ENCODE measurements around the gene C2CD3.

The C2CD3 gene

GRCh38 chr11:74021998-74022397 lies 148.8 kb downstream of the C2CD3 start:
- in situ Hi-C loops (cut with MboI; ENCODE audit: low sequenced_read_pairs): no loop called here

- in situ Hi-C loops (cut with MboI; ENCODE audit: low sequenced_read_pairs): no loop called here
Measured at GRCh38 chr11:74020539-74020938, 150.3 kb downstream of the C2CD3 start.

GRCh38 chr11:74019860-74020259 lies 150.9 kb downstream of the C2CD3 start:
- in situ Hi-C loops (cut with MboI; ENCODE audit: low sequenced_read_pairs): no loop called here

GRCh38 chr11:74019104-74019738 lies 151.6 kb downstream of the C2CD3 start:
- in situ Hi-C loops (cut with MboI; ENCODE audit: low sequenced_read_pairs): no loop called here

GRCh38 chr11:74018331-74019005 lies 152.3 kb downstream of the C2CD3 start:
- in situ Hi-C loops (cut with MboI; ENCODE audit: low sequenced_read_pairs): no loop called here

- in situ Hi-C loops (cut with MboI; ENCODE audit: low sequenced_read_pairs): no loop called here
Measured at GRCh38 chr11:74017631-74018030, 153.2 kb downstream of the C2CD3 start.

- in situ Hi-C loops (cut with MboI; ENCODE audit: low sequenced_read_pairs): no loop called here
Measured at GRCh38 chr11:74015919-74016684, 154.7 kb downstream of the C2CD3 start.

- in situ Hi-C loops (cut with MboI; ENCODE audit: low sequenced_read_pairs): no loop called here
Measured at GRCh38 chr11:74014880-74015279, 155.9 kb downstream of the C2CD3 start.

GRCh38 chr11:74013141-74013540 lies 157.7 kb downstream of the C2CD3 start:
- in situ Hi-C loops (cut with MboI; ENCODE audit: low sequenced_read_pairs): no loop called here

- in situ Hi-C loops (cut with MboI; ENCODE audit: low sequenced_read_pairs): no loop called here
Measured at GRCh38 chr11:74012074-74012809, 158.6 kb downstream of the C2CD3 start.

GRCh38 chr11:74011360-74012073 lies 159.3 kb downstream of the C2CD3 start:
- in situ Hi-C loops (cut with MboI; ENCODE audit: low sequenced_read_pairs): no loop called here

GRCh38 chr11:74010306-74011300 lies 160.2 kb downstream of the C2CD3 start:
- in situ Hi-C loops (cut with MboI; ENCODE audit: low sequenced_read_pairs): no loop called here

GRCh38 chr11:74009675-74010305 lies 161.0 kb downstream of the C2CD3 start:
- in situ Hi-C loops (cut with MboI; ENCODE audit: low sequenced_read_pairs): no loop called here

- in situ Hi-C loops (cut with MboI; ENCODE audit: low sequenced_read_pairs): no loop called here
Measured at GRCh38 chr11:74009230-74009547, 161.6 kb downstream of the C2CD3 start.

GRCh38 chr11:74008373-74009229 lies 162.2 kb downstream of the C2CD3 start, which contains the start of gene UCP3:
UCP3 (minus strand) TSS chr11:74009085; CDS start chr11:74007042, 2,043 bp downstream.
- in situ Hi-C loops (cut with MboI; ENCODE audit: low sequenced_read_pairs): no loop called here

- in situ Hi-C loops (cut with MboI; ENCODE audit: low sequenced_read_pairs): no loop called here
Measured at GRCh38 chr11:74007691-74008372, 163.0 kb downstream of the C2CD3 start.

- in situ Hi-C loops (cut with MboI; ENCODE audit: low sequenced_read_pairs): no loop called here
Measured at GRCh38 chr11:74006743-74007304, 164.0 kb downstream of the C2CD3 start.
